Osteoblast (primary cell): Measurements from ENCODE around the gene AARS2. TPM values are rescaled to one million over a fixed set of nuclear protein-coding genes. Genes with fewer than 3 reads are reported as not detected.
A peak's percentile ranks its signal among the peaks of the same experiment; 100 is the strongest.

Experiments
- DNase-seq: peaks from one replicate; pipeline ENCODE4 v3.0.0; 2011; ENCODE audit warnings: low spot score, mixed read lengths; ENCODE audit not compliant: insufficient read length; ENCODE audit errors: missing footprints
- H2AFZ ChIP-seq: 2 replicates; pipeline ENCODE4 v1.6.0; 2011; ENCODE audit warnings: mild to moderate bottlenecking, low read length
- H3K27ac ChIP-seq: 2 replicates; pipeline ENCODE4 v1.5.1; 2011; ENCODE audit warnings: mild to moderate bottlenecking, low read depth, low read length, moderate library complexity
- H3K27me3 ChIP-seq: 2 replicates; pipeline ENCODE4 v1.6.0; 2012; ENCODE audit warnings: mild to moderate bottlenecking, control low read depth, inconsistent platforms, low read length, moderate library complexity; ENCODE audit not compliant: insufficient read depth
- H3K36me3 ChIP-seq: 2 replicates; pipeline ENCODE4 v1.5.1; 2011; ENCODE audit warnings: mild to moderate bottlenecking, low read length, control low read depth, moderate library complexity; ENCODE audit not compliant: insufficient read depth
- H3K4me1 ChIP-seq: 2 replicates; pipeline ENCODE4 v1.5.1; 2011; ENCODE audit warnings: mild to moderate bottlenecking, low read length, control low read depth, moderate library complexity; ENCODE audit not compliant: insufficient read depth
- H3K4me2 ChIP-seq: 2 replicates; pipeline ENCODE4 v1.6.0; 2011; ENCODE audit warnings: mild to moderate bottlenecking, low read length; ENCODE audit not compliant: insufficient read depth
- H3K4me3 ChIP-seq: fragments of 200-600 bp; sonication (generic); 3 replicates; pipeline ENCODE4 v1.5.1; 2012; ENCODE audit warnings: mild to moderate bottlenecking, low read length, inconsistent platforms; ENCODE audit not compliant: insufficient read depth
- H3K79me2 ChIP-seq: 2 replicates; pipeline ENCODE4 v1.6.0; 2012; ENCODE audit warnings: mild to moderate bottlenecking, low read length, control low read depth, inconsistent platforms; ENCODE audit not compliant: insufficient read depth
- H3K9me3 ChIP-seq: 2 replicates; pipeline ENCODE4 v1.5.1; 2011; ENCODE audit warnings: low read depth, low read length, control low read depth
- H4K20me1 ChIP-seq: 2 replicates; pipeline ENCODE4 v1.6.0; 2012; ENCODE audit warnings: mild to moderate bottlenecking, low read length, control low read depth; ENCODE audit not compliant: insufficient read depth
- total RNA-seq: library from RNA; depleted of rRNA; stranded (reverse); fragments of >200 nt; gene quantifications from 2 replicates; pipeline ENCODE4 v1.2.3, GENCODE V29; 2012
- TF ChIP-seq, protein P1 (sequence below): IDR thresholded peaks from 2 replicates; pipeline ENCODE4 v1.5.1; 2011; ENCODE audit warnings: mild to moderate bottlenecking, low read depth, low read length, moderate library complexity; ENCODE audit errors: extremely low read depth

The AARS2 gene
- total RNA-seq, 1 donor: 6.2 TPM

DNA sequence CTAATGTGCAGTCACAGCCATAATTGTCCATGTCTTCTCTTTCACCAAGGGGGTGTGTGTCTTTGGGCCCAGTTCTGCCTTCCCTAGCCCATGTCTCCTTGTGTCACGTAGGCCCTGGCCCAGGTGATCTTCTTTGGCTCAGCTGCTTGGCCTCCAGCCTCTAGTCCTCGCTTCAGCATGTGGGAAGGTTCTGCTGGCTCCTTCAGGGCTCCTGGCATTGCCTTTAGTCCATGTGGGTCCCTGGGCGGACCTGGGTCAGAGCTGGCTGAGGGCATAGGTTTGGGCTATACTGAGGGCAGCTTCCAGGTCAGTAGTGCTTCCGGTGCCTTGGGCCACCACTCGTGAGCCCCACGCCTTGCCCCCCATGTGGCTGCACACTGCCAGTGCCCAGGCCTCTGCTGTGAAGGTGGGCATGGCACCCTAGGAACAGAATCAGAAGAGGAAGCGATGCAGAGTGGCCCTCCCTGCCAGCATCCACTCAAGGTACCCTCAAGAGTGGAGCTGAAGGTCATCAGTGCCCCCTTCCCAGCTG is 12.8 kb downstream of the AARS2 start:
- Histone ChIP-seq H3K4me3 (no peak overlapping the region), H4K20me1 (peaks cover 6% of the 10 kb centered on the region), H3K9me3 (no peaks in the 10 kb centered on the region), H3K4me2 (no peak overlapping the region), H3K27ac (no peak overlapping the region), H2AFZ (no peak overlapping the region), H3K79me2 (no peaks in the 10 kb centered on the region), H3K27me3 (peaks cover 36% of the 10 kb centered on the region), H3K4me1 (no peaks in the 10 kb centered on the region), H3K36me3 (peaks cover 40% of the 10 kb centered on the region)
- TF ChIP-seq, protein P1, sequence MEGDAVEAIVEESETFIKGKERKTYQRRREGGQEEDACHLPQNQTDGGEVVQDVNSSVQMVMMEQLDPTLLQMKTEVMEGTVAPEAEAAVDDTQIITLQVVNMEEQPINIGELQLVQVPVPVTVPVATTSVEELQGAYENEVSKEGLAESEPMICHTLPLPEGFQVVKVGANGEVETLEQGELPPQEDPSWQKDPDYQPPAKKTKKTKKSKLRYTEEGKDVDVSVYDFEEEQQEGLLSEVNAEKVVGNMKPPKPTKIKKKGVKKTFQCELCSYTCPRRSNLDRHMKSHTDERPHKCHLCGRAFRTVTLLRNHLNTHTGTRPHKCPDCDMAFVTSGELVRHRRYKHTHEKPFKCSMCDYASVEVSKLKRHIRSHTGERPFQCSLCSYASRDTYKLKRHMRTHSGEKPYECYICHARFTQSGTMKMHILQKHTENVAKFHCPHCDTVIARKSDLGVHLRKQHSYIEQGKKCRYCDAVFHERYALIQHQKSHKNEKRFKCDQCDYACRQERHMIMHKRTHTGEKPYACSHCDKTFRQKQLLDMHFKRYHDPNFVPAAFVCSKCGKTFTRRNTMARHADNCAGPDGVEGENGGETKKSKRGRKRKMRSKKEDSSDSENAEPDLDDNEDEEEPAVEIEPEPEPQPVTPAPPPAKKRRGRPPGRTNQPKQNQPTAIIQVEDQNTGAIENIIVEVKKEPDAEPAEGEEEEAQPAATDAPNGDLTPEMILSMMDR: no peak
- DNase-seq: no peak

DNA sequence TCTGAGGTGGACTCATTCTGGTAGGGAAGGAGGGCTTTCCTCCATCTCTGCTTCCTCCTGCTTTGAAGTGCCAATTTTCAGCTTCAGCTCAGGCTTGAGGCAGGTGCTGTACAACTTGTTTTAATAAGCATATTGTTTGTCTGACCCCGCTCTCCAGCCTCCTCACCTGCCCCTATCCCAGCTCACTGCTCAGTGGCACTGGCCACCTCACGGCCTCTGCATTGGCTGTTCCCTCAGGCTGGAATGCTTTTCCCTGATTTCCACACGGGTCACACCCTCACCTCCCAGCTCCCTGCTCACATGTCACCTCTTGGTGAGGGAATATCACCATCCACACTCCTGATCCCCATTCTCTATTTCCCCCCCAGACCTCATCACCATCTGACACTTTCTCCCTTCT is 14.3 kb downstream of the AARS2 start:
- Histone ChIP-seq H4K20me1 (peaks cover 6% of the 10 kb centered on the region), H3K4me2 (no peak overlapping the region)

DNA sequence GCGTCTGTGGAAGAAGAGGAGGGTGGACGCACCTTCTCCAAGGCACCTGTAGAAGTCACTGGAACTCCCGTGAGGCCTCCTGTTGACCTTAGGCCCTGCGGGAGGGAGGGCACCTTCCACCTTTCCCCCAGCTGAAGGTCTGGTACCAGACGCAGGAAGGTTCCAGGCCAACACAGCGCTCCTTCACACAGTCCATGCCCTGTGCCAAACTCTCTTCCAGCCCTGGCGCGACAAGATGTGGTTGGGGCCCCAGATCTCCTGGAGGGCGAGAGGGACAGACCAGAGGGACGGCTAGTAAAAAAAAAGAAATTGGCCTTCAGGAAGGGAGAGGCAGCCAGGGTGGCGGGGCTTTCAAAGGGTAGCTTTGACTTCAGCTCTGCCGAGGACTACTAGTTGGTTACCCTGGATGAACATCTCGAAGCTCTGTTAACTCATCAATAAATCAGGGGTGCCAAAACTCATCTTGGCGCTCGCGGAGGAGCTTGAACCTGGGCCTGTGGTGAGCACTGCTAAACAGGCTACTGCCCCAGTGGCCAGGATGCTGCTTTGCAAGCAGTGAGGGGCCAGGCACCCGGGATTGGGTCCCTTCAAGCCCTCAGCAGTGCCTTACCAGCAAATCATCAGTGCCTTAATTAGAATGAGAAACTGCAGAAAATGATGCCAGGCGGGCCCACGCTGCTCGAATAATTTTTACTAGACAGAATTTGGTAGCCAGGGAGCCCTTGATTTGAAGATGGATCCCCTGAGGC is 14.9 kb downstream of the AARS2 start:
- peak; percentile 86 for DNase-seq
- H3K27me3 ChIP-seq: peaks cover 47% of the 10 kb centered on the region
- no peaks in the 10 kb centered on the region for H3K9me3 ChIP-seq
- no peak overlapping the region for H3K27ac ChIP-seq
- no peak overlapping the region for H3K4me2 ChIP-seq
- H3K4me3 ChIP-seq: no peak overlapping the region
- peaks cover 6% of the 10 kb centered on the region for H4K20me1 ChIP-seq
- no peak overlapping the region for H2AFZ ChIP-seq
- TF ChIP-seq, protein P1: no peak
- H3K4me1 ChIP-seq: no peaks in the 10 kb centered on the region
- peaks cover 19% of the 10 kb centered on the region for H3K36me3 ChIP-seq
- no peaks in the 10 kb centered on the region for H3K79me2 ChIP-seq

More for the DNA sequence above, 14.3 kb downstream of the AARS2 start:
- Histone ChIP-seq H3K36me3 (peaks cover 26% of the 10 kb centered on the region), H3K27me3 (peaks cover 44% of the 10 kb centered on the region), H2AFZ (no peak overlapping the region), H3K4me1 (no peaks in the 10 kb centered on the region), H3K27ac (no peak overlapping the region), H3K9me3 (no peaks in the 10 kb centered on the region), H3K79me2 (no peaks in the 10 kb centered on the region), H3K4me3 (no peak overlapping the region)
- TF ChIP-seq, protein P1: no peak
- DNase-seq: no peak
